AG20443 (cell line): ENCODE data around the gene NDRG4.
"Not testable (repeated sequence)": the region's sequence is repeated elsewhere in the genome, so short reads cannot be mapped to it uniquely, and the experiment has no call there.

Source experiments
- DNase-seq: peaks from one replicate; pipeline ENCODE4 v3.0.0; 2012; ENCODE audit warnings: low spot score, mixed read lengths

NDRG4 gene

GRCh38 chr16:58465817-58466216 lies 34.1 kb upstream of the NDRG4 start:
- DNase-seq, result no peak

- no peak for DNase-seq
These were observed 33.5 kb upstream of the NDRG4 start for GRCh38 chr16:58466396-58466795.

- DNase-seq, result no peak
These were observed 32.0 kb upstream of the NDRG4 start for GRCh38 chr16:58467905-58468304.

GRCh38 chr16:58471209-58471975 lies 28.6 kb upstream of the NDRG4 start:
- DNase-seq, result no peak

GRCh38 chr16:58472266-58472665 lies 27.7 kb upstream of the NDRG4 start:
- no peak for DNase-seq

GRCh38 chr16:58472827-58473226 lies 27.1 kb upstream of the NDRG4 start:
- DNase-seq, result no peak

GRCh38 chr16:58474296-58474695 lies 25.6 kb upstream of the NDRG4 start:
- DNase-seq, result no peak

GRCh38 chr16:58475091-58475619 lies 24.8 kb upstream of the NDRG4 start:
- no peak for DNase-seq

- no peak for DNase-seq
These were observed 23.2 kb upstream of the NDRG4 start for GRCh38 chr16:58476791-58477190.

GRCh38 chr16:58478427-58478826 lies 21.5 kb upstream of the NDRG4 start:
- DNase-seq, result no peak

GRCh38 chr16:58481226-58481869 lies 18.6 kb upstream of the NDRG4 start:
- DNase-seq, result no peak

- no peak for DNase-seq
These were observed 18.0 kb upstream of the NDRG4 start for GRCh38 chr16:58481931-58482330.

GRCh38 chr16:58485184-58485887 lies 14.6 kb upstream of the NDRG4 start:
- DNase-seq, result no peak

- DNase-seq, result peak; percentile 93
These were observed 12.2 kb upstream of the NDRG4 start for GRCh38 chr16:58487566-58488351.

- DNase-seq, result no peak
These were observed 11.4 kb upstream of the NDRG4 start for GRCh38 chr16:58488531-58488930.

- DNase-seq, result no peak
These were observed 9.9 kb upstream of the NDRG4 start for GRCh38 chr16:58490065-58490464.

- DNase-seq, result not testable (repeated sequence)
These were observed 9.4 kb upstream of the NDRG4 start for GRCh38 chr16:58490539-58490938.

GRCh38 chr16:58492066-58492465 lies 7.9 kb upstream of the NDRG4 start:
- DNase-seq, result no peak

- DNase-seq, result no peak
These were observed 7.2 kb upstream of the NDRG4 start for GRCh38 chr16:58492735-58493134.

GRCh38 chr16:58493756-58494431 lies 6.0 kb upstream of the NDRG4 start:
- DNase-seq, result no peak

GRCh38 chr16:58494981-58495520 lies 4.9 kb upstream of the NDRG4 start:
- peak; percentile 92 for DNase-seq
